GM19395 (cell line): ENCODE measurements around the gene PRAMEF17.
"Not testable (repeated sequence)": the region's sequence is repeated elsewhere in the genome, so short reads cannot be mapped to it uniquely, and the experiment has no call there.

Experiments
- ATAC-seq: cut with Tn5 transposase; IDR thresholded peaks from one replicate; pipeline ENCODE4 v1.9.1; 2021; ENCODE audit warnings: mild to moderate bottlenecking, moderate library complexity; ENCODE audit not compliant: unreplicated experiment

The PRAMEF17 gene

DNA sequence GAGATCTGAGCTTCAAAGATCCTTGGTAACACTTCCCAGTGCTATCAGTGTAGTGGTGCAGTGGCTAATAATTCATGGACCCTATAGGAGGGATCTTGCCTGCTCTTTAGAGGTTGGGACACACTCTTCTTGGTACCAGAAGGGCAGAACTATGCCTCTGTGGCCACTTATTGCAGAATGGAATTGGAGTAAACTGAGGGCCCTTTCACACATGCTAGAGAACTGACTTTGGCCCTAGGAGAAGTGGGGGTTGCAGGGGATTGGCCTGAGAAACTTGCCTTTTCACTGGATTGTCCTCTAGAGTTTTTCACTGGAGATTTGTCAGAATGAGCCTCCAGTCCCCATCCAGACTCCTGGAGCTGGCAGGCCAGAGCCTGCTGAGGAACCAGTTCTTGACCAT is at the start of gene PRAMEF17:
PRAMEF17 (plus strand) TSS at position 301 of the 400 bp plus-strand sequence; CDS start at position 327, 26 bp downstream.
- ATAC-seq: not testable (repeated sequence)

GRCh38 chr1:13342496-13342895 is 46.9 kb upstream of the PRAMEF17 start:
- ATAC-seq: not testable (repeated sequence)

- ATAC-seq: not testable (repeated sequence)
Observed at GRCh38 chr1:13347034-13347433, 42.4 kb upstream of the PRAMEF17 start, which contains the start of gene PRAMEF14. PRAMEF14 (minus strand) TSS chr1:13347134; CDS start chr1:13345314, 1,820 bp downstream.

GRCh38 chr1:13353476-13353875 is 36.0 kb upstream of the PRAMEF17 start:
- not testable (repeated sequence) for ATAC-seq

DNA sequence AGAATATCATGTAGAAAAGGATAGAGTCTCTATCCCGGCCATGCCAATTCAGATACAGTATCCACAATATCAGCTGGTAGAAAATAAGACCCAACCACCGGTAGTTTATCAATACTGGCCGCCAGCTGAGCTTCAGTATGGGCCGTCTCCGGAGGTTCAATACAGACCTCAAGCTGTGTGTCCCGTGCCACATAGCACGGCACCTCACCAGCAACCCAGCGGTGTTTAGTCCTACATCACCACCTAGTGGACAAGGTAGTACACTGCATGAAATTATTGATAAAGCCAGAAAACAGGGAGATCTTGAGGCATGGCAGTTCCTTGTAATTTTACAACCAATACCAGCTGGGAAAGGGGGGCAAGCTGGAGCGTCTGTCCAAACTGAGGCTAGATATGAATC is 35.0 kb upstream of the PRAMEF17 start:
- not testable (repeated sequence) for ATAC-seq

- ATAC-seq: not testable (repeated sequence)
Observed at GRCh38 chr1:13356774-13357173, 32.7 kb upstream of the PRAMEF17 start.

- not testable (repeated sequence) for ATAC-seq
Observed at GRCh38 chr1:13362364-13362763, 27.1 kb upstream of the PRAMEF17 start.

- not testable (repeated sequence) for ATAC-seq
Observed at GRCh38 chr1:13364928-13365327, 24.5 kb upstream of the PRAMEF17 start.

DNA sequence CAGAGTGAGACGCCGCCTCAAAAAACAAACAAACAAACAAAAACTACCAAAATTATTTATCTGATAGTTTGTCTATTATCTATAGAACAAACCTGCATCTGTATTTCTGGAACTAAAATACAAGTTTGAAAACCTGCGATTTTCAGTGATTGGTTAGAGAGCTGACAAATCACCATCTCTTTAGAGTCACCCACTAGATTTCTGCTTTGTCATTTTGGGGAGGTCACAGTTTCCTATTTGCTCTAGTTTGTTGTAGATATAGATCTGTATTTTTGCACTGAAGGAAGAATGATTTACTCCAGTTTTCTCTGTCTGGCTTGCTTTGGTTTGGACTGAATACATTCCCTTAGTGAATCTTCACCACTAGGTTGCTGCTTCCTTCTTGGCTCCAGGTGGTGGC is 22.9 kb upstream of the PRAMEF17 start:
- not testable (repeated sequence) for ATAC-seq

- ATAC-seq: not testable (repeated sequence)
Observed at GRCh38 chr1:13368544-13368943, 20.9 kb upstream of the PRAMEF17 start.

GRCh38 chr1:13378983-13379382 is 10.4 kb upstream of the PRAMEF17 start:
- ATAC-seq: not testable (repeated sequence)

GRCh38 chr1:13380380-13380779 is 9.1 kb upstream of the PRAMEF17 start:
- not testable (repeated sequence) for ATAC-seq

- not testable (repeated sequence) for ATAC-seq
Observed at GRCh38 chr1:13393004-13393403, 3.6 kb downstream of the PRAMEF17 start.

GRCh38 chr1:13394761-13395160 is 5.3 kb downstream of the PRAMEF17 start:
- not testable (repeated sequence) for ATAC-seq

DNA sequence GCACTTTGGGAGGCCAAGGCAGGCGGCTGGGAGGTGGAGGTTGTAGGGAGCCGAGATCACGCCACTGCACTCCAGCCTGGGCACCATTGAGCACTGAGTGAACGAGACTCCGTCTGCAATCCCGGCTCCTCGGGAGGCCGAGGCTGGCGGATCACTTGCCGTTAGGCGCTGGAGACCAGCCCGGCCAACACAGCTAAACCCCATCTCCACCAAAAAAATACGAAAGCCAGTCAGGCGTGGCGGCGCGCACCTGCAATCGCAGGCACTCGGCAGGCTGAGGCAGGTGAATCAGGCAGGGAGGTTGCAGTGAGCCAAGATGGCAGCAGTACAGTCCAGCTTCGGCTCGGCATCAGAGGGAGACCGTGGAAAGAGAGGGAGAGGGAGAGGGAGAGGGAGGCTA is 5.9 kb downstream of the PRAMEF17 start:
- ATAC-seq: not testable (repeated sequence)

DNA sequence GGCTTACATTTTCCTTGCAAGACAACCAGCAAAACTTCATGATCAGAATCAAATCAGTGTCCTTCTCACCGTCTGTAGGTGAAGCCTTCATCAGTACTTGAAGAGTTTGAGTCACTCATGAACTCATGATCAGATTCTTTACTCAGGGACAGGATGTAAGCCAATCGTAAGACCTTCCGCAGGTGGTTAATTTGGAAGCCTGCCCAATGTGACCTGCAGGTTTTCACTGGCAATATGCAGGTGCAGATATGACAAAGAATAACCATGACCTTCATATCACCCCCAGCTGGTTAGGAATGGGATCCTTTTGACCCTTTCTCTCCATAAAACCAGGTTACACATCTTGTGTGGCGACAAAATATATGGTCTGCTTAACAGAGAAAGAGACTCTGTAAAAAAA is 18.4 kb downstream of the PRAMEF17 start:
- no peak for ATAC-seq

DNA sequence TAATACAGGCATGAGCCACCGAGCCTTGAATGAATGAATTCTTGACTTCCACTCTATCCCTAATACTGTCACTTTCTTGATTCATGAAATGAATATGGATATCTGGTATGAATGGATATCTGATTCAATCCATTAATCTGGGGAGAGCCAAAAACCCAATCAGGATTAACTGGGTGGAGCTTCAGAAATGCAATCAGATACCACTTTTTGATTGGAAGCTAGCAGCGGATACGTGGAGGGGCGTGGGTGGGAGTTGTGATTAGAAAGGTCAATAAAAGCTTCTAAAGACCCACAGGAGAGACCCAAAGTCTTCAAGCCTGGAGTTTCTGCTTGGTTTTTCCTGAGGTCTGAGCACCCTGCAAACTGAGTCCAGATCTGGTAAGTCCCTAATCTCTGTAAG is 20.7 kb downstream of the PRAMEF17 start, which contains the start of gene PRAMEF20:
PRAMEF20 (plus strand) TSS at position 301 of the 400 bp plus-strand sequence. CDS start 5,905 bp downstream, outside the sequence.
- ATAC-seq: not testable (repeated sequence)

GRCh38 chr1:13430495-13430894 is 41.1 kb downstream of the PRAMEF17 start:
- no peak for ATAC-seq

- ATAC-seq: no peak
Observed at GRCh38 chr1:13432251-13432650, 42.8 kb downstream of the PRAMEF17 start.

DNA sequence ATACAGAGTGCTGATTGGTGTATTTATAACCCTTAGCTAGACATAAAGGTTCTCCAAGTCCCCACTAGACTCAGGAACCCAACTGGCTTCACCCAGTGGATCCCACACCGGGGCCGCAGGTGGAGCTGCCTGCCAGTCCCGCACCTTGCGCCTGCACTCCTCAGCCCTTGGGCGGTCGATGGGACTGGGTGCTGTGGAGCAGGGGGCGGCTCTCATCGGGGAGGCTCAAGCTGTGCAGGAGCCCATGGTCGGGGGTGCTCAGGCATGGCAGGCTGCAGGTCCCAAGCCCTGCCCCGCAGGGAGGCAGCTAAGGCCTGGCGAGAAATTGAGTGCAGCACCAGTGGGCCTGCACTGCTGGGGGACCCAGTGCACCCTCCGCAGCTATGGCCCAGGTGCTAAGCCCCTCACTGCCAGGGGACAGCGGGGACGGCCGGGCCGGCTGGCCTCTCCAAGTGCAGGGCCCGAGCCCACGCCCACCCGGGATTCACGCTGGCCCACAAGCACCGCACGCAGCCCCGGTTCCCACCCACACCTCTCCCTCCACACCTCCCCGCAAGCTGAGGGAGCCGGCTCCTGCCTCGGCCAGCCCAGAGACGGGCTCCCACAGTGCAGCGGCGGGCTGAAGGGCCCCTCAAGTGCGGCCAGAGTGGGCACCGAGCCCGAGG is 44.4 kb downstream of the PRAMEF17 start:
- ATAC-seq: not testable (repeated sequence)

DNA sequence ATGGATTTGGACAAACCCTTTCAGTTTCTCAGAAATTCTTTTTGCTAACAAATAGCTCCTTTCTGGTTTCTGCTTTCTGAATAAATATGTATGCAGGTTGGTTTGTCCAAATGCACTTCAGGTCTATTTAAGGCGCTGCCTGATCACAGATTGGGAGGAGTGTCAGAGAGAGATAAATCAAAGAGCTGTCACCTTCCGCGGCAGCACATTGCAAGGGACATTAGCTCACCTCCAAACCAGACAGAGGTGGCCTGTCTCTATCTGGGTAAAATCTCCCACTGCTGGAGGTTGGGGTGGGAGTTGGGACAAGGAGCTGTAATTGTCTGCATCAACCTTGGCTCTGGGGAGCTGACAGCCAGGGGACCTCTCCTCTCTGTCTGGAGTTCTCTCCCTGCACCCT is 46.0 kb downstream of the PRAMEF17 start:
- ATAC-seq: no peak

DNA sequence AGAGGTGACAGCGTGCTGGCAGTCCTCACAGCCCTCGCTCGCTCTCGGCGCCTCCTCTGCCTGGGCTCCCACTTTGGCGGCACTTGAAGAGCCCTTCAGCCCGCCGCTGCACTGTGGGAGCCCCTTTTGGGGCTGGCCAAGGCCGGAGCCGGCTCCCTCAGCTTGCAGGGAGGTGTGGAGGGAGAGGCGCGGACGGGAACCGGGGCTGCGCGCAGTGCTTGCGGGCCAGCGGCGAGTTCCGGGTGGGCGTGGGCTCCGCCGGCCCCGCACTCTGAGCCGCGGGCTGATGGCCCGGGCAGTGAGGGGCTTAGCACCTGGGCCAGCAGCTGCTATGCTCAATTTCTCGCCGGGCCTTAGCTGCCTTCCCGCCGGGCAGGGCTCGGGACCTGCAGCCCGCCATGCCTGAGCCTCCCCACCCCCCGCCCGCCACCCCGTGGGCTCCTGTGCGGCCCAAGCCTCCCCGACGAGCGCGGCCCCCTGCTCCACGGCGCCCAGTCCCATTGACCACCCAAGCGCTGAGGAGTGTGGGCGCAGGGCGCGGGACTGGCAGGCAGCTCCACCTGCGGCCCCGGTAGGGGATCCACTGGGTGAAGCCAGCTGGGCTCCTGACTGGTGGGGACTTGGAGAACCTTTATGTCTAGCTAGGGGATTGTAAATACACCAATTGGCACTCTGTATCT is 49.8 kb downstream of the PRAMEF17 start:
- not testable (repeated sequence) for ATAC-seq
